SK-MEL-5 (cell line): ENCODE data around the gene RPTOR. TPM values are rescaled to one million over a fixed set of nuclear protein-coding genes. Genes with fewer than 3 reads are reported as not detected.

Experiments used
- DNase-seq: peaks from one replicate; pipeline ENCODE4 v3.0.0-alpha.2; 2016; ENCODE audit warnings: low read depth, low spot score
- in situ Hi-C: cut with HindIII; loops from 2 replicates; pipeline ENCODE4 v1.10.0; 2016; ENCODE audit warnings: low sequenced_read_pairs, high pct_unique_total_duplicates, low pct_unique_long_range_greater_than_20kb
- total RNA-seq: library from RNA; depleted of rRNA; stranded (reverse); fragments of >200 nt; shearing (Covaris generic); gene quantifications from 2 replicates; pipeline ENCODE4 v1.2.3, GENCODE V29; 2014

The RPTOR gene
- total RNA-seq, 1 experiment from 2014 or later = 27.3 TPM

- in situ Hi-C loops = no loop called here
- DNase-seq = no peak
These were observed 380.4 kb downstream of the RPTOR start for GRCh38 chr17:80924807-80925610.

- no peak for DNase-seq
- in situ Hi-C loops = no loop called here
These were observed 381.2 kb downstream of the RPTOR start for GRCh38 chr17:80925688-80926335.

- in situ Hi-C loops = no loop called here
- DNase-seq = no peak
These were observed 382.1 kb downstream of the RPTOR start for GRCh38 chr17:80926591-80927250.

- in situ Hi-C loops = no loop called here
- DNase-seq = no peak
These were observed 383.2 kb downstream of the RPTOR start for GRCh38 chr17:80927791-80928216.

- in situ Hi-C loops = no loop called here
- no peak for DNase-seq
These were observed 384.8 kb downstream of the RPTOR start for GRCh38 chr17:80929449-80929848.

GRCh38 chr17:80930335-80931279 lies 386.0 kb downstream of the RPTOR start:
- no peak for DNase-seq
- in situ Hi-C loops = no loop called here

GRCh38 chr17:80931421-80932265 lies 387.0 kb downstream of the RPTOR start:
- in situ Hi-C loops = no loop called here
- no peak for DNase-seq

GRCh38 chr17:80935526-80935925 lies 390.9 kb downstream of the RPTOR start:
- in situ Hi-C loops = no loop called here
- DNase-seq = no peak

- in situ Hi-C loops = no loop called here
- no peak for DNase-seq
These were observed 391.6 kb downstream of the RPTOR start for GRCh38 chr17:80936218-80936617.

GRCh38 chr17:80936723-80937122 lies 392.1 kb downstream of the RPTOR start:
- DNase-seq = no peak
- in situ Hi-C loops = no loop called here

GRCh38 chr17:80937462-80938381 lies 393.1 kb downstream of the RPTOR start:
- no peak for DNase-seq
- in situ Hi-C loops = no loop called here

- DNase-seq = no peak
- in situ Hi-C loops = no loop called here
These were observed 393.9 kb downstream of the RPTOR start for GRCh38 chr17:80938556-80938955.

- no peak for DNase-seq
- in situ Hi-C loops = no loop called here
These were observed 394.8 kb downstream of the RPTOR start for GRCh38 chr17:80939151-80940145.

GRCh38 chr17:80940171-80941123 lies 395.8 kb downstream of the RPTOR start:
- DNase-seq = no peak
- in situ Hi-C loops = no loop called here
